K562 (cell line): ENCODE data around the gene SLC25A10. TPM values are rescaled to one million over a fixed set of nuclear protein-coding genes. Genes with fewer than 3 reads are reported as not detected.

Experiments used
- E2F3 ChIP-seq: fragments of 250-450 bp; sonication (Bioruptor Pico); IDR thresholded peaks from 2 replicates; pipeline ENCODE4 v1.4.0; 2020; ENCODE audit warnings: mild to moderate bottlenecking
- FOXA1 ChIP-seq: fragments of 450-650 bp; IDR thresholded peaks from 2 replicates; pipeline ENCODE4 v1.6.1; 2016; ENCODE audit warnings: mild to moderate bottlenecking, borderline replicate concordance
- GTF2A2 ChIP-seq: IDR thresholded peaks from 2 replicates; pipeline ENCODE4 v1.6.1; 2016; ENCODE audit warnings: mild to moderate bottlenecking, missing genetic modification characterization, missing compliant biosample characterization
- HIVEP1 ChIP-seq: fragments of 250-450 bp; sonication (Bioruptor Pico); IDR thresholded peaks from 2 replicates; pipeline ENCODE4 v1.4.0; 2020; ENCODE audit warnings: mild to moderate bottlenecking
- HNRNPL ChIP-seq: fragments of 200-400 bp; formaldehyde crosslinking; IDR thresholded peaks from 2 replicates; pipeline ENCODE4 v1.6.1; 2017; ENCODE audit warnings: low read depth, mild to moderate bottlenecking, low read length
- KLF6 ChIP-seq: fragments of 250-450 bp; sonication (Bioruptor Pico); IDR thresholded peaks from 2 replicates; pipeline ENCODE4 v1.4.0; 2020; ENCODE audit warnings: mild to moderate bottlenecking, moderate library complexity, borderline replicate concordance
- REST ChIP-seq, 2 experiments: fragments of 450-650 bp; formaldehyde crosslinking in 1 of 2; IDR thresholded peaks; 2 replicates each; pipeline versions ENCODE4 v1.4.0 to v1.6.1; 2014 to 2020; ENCODE audit warnings: mild to moderate bottlenecking in 2 of 2, borderline replicate concordance in 1 of 2, low read depth in 1 of 2
- TGIF2 ChIP-seq: sonication (generic); formaldehyde crosslinking; IDR thresholded peaks from 2 replicates; pipeline ENCODE4 v1.8.1; 2022; ENCODE audit warnings: mild to moderate bottlenecking, missing genetic modification reagents, moderate library complexity
- ZNF592 ChIP-seq: fragments of 450-650 bp; IDR thresholded peaks from 2 replicates; pipeline ENCODE4 v1.6.1; 2017; ENCODE audit warnings: antibody characterized with exemption, mild to moderate bottlenecking
- ZNF717 ChIP-seq: fragments of 250-450 bp; sonication (Bioruptor Pico); IDR thresholded peaks from 2 replicates; pipeline ENCODE4 v1.5.0; 2021
- polyA plus RNA-seq, 8 experiments: library from polyadenylated mRNA; depleted of rRNA in 4 of 8; stranded (reverse) in 5 of 8; unstranded in 3 of 8; fragments of >200 nt; fragmentation: Nextera tagmentation in 2 of 8; fragmentation: Illumina TruSeq in 1 of 8; extraction: Ambion mirVana in 2 of 8; extraction: Trizol in 1 of 8; gene quantifications; 2 replicates each; pipeline versions ENCODE4 v1.2.1 to v1.2.3, GENCODE V29; 2011 to 2014; ENCODE audit warnings: inconsistent platforms in 1 of 8, missing spikeins in 1 of 8
- total RNA-seq, 7 experiments: library from RNA; depleted of rRNA in 6 of 7; stranded (reverse); fragments of >200 nt in 6 of 7; fragmentation: Illumina TruSeq in 2 of 7; extraction: Trizol in 2 of 7; gene quantifications; 2 replicates each; pipeline versions ENCODE4 v1.2.1 to v1.2.3, GENCODE V29; 2011 to 2021; ENCODE audit warnings: low replicate concordance in 1 of 7
- TF ChIP-seq, protein P1 (sequence below): IDR thresholded peaks from 2 replicates; pipeline ENCODE4 v1.6.1; 2011; ENCODE audit not compliant: insufficient read length; ENCODE audit errors: extremely low read depth

Gene SLC25A10
- total and polyA plus RNA-seq, 9 of the 15 experiments (the other 6 are each of a cell fraction or from before 2014, with no cell fraction given), result 0.10 to 85.6 (median 34.3) TPM

DNA sequence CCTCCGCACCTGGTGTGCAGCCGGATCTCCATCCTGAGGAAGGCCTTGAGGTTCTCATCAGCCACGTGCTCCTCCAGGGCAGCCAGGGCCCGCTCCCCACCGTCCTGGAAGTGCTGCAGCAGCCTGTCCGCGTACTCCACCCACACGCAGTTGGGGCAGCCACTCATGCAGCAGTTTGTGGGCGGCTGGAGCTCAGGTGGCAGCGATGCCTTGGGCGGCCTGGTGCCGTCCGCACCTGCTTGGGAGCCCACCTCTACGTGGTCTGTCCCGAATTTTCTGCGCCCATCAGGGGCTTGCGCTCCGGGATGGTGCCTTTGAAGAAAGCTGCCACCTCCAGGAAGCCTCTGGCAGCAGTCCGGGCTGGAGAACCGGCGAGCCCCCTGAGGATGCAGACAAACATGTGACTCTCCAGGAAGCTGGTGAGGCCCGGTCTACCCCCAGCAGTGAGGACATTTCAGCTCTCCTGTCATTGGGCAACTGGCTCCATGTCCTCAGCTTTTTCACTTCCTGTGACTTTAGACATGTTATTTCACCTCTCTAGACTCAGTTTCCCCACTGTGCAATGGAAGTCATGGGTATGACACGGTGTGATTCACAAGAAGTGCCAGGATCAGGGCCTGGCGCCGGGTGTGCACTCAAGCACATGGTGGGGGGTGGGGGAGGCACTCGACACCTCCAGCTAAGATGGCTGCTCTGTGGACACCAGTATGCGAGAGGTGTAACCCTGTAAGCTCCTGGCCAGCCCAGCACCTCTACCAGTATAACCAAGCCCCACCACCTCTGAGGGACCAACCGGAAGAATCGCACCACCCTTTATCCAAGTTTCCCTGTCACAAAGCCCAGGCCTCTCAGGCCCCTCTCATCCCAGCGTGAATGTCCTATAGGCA, 46.6 kb upstream of the SLC25A10 start (continued):
- no peak for TF ChIP-seq TGIF2 (CRISPR knock-in tag)
- no peak for TF ChIP-seq HNRNPL
- 0 out of 2 replicates have a peak, but pooled peaks have one; percentile 13 for TF ChIP-seq HIVEP1
- TF ChIP-seq FOXA1, result no peak
- no peak for TF ChIP-seq REST (IDR thresholded peaks at IDR 0.05; ENCODE audit: borderline replicate concordance)
- no peak for TF ChIP-seq REST (CRISPR knock-in tag; IDR thresholded peaks at IDR 0.05; ENCODE audit: low read depth)
- peak; percentile 100 for TF ChIP-seq ZNF592
- peak; percentile 89; the same call in 1 of the 2 replicates for TF ChIP-seq KLF6 (CRISPR knock-in tag)
- TF ChIP-seq, protein P1, sequence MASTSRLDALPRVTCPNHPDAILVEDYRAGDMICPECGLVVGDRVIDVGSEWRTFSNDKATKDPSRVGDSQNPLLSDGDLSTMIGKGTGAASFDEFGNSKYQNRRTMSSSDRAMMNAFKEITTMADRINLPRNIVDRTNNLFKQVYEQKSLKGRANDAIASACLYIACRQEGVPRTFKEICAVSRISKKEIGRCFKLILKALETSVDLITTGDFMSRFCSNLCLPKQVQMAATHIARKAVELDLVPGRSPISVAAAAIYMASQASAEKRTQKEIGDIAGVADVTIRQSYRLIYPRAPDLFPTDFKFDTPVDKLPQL, result no peak
- peak; percentile 67; the same call in 1 of the 2 replicates for TF ChIP-seq GTF2A2 (tag)
- no peak for TF ChIP-seq ZNF717
- peak; percentile 91 for TF ChIP-seq E2F3 (CRISPR knock-in tag)
